Kidney epithelial cell (primary cell): ENCODE measurements around the gene ACAD10. TPM values are rescaled to one million over a fixed set of nuclear protein-coding genes. Genes with fewer than 3 reads are reported as not detected.

ENCODE experiments used
- DNase-seq: peaks from one replicate; pipeline ENCODE4 v3.0.0-alpha.2; 2010; ENCODE audit warnings: low read depth
- H3K27me3 ChIP-seq: 2 replicates; pipeline ENCODE4 v1.6.0; 2011; ENCODE audit warnings: low read length; ENCODE audit not compliant: control insufficient read depth, insufficient read depth
- H3K36me3 ChIP-seq: 2 replicates; pipeline ENCODE4 v1.5.1; 2011; ENCODE audit warnings: low read length; ENCODE audit not compliant: control insufficient read depth, insufficient read depth
- H3K4me3 ChIP-seq: 2 replicates; pipeline ENCODE4 v1.5.1; 2011; ENCODE audit warnings: low read depth, mild to moderate bottlenecking, control low read depth, low read length
- CTCF ChIP-seq: IDR thresholded peaks from 2 replicates; pipeline ENCODE4 v1.5.1; 2011; ENCODE audit warnings: mild to moderate bottlenecking, moderate library complexity, low read length, control low read depth, inconsistent platforms; ENCODE audit not compliant: insufficient read depth, poor library complexity, severe bottlenecking
- total RNA-seq: library from RNA; depleted of rRNA; stranded (reverse); fragments of >200 nt; gene quantifications from 2 replicates; pipeline ENCODE4 v1.2.3, GENCODE V29; 2015

ACAD10 gene
- total RNA-seq, 1 donor from 2014 or later: 41.2 TPM

- TF ChIP-seq CTCF: no peak
- peak; percentile 78 for DNase-seq
- H3K36me3 ChIP-seq: no peaks in the 10 kb centered on the region
- no peak overlapping the region for H3K4me3 ChIP-seq
- H3K27me3 ChIP-seq: no peaks in the 10 kb centered on the region
Measured at GRCh38 chr12:111773801-111774551, 88.1 kb downstream of the ACAD10 start.

GRCh38 chr12:111775205-111776193 is 89.6 kb downstream of the ACAD10 start:
- H3K4me3 ChIP-seq: no peak overlapping the region
- H3K36me3 ChIP-seq: no peaks in the 10 kb centered on the region
- H3K27me3 ChIP-seq: no peaks in the 10 kb centered on the region
- DNase-seq: no peak
- TF ChIP-seq CTCF: no peak

- H3K4me3 ChIP-seq: no peak overlapping the region
- TF ChIP-seq CTCF: no peak
- no peaks in the 10 kb centered on the region for H3K27me3 ChIP-seq
- no peak for DNase-seq
- H3K36me3 ChIP-seq: no peaks in the 10 kb centered on the region
Measured at GRCh38 chr12:111776836-111777344, 91.0 kb downstream of the ACAD10 start.

GRCh38 chr12:111777345-111778045 is 91.6 kb downstream of the ACAD10 start:
- no peak for DNase-seq
- H3K4me3 ChIP-seq: no peak overlapping the region
- H3K27me3 ChIP-seq: no peaks in the 10 kb centered on the region
- no peaks in the 10 kb centered on the region for H3K36me3 ChIP-seq
- no peak for TF ChIP-seq CTCF

GRCh38 chr12:111780166-111780565 is 94.3 kb downstream of the ACAD10 start:
- Histone ChIP-seq H3K36me3 (no peaks in the 10 kb centered on the region), H3K27me3 (no peaks in the 10 kb centered on the region), H3K4me3 (no peak overlapping the region)
- DNase-seq: no peak
- no peak for TF ChIP-seq CTCF
